ENCODE data around the gene PLA2G4E.
A peak's percentile ranks its signal among the peaks of the same experiment; 100 is the strongest.

The PLA2G4E gene

DNA sequence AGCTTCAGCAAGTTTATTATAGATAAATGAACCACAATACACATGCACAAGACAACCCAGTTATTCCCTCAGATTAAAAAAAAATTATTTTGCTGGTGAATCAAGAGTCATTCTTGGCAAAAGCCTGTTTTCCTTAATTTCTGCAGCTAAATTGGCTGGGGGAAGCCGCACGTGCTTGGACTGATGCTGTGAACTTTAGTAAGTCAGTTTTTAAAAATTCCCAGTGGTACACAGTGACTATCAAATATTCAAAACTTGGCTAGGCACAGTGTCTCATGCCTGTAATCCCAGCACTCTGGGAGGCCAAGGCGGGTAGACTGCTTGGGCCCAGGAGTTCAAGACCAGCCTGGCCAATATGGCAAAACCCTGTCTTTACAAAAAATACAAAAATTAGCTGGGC lies 72.4 kb downstream of the PLA2G4E start:
- no peak overlapping the region for H3K4me3 ChIP-seq
- peak overlapping the region in 3 of 21 experiments; percentile 10 to 45 (median 19) for H3K27ac ChIP-seq

DNA sequence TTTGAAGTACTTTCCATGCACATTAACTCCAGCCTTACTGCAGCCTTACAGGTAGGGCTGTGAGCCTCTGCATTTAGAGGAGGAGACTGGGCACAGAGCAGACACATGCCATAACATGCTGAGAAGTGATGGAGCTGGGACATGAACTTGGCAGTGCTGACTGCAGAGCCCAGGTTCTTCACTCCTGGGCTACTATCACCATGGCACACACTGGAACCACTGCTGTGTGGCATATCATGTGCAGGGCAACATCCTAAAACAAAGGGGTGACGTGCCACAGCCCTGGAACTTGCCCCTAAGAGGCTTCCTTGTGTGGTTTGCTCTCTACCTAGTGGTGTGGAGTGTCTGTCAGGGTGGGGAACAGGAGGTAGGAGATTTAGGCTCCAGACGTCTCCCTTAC lies 73.9 kb downstream of the PLA2G4E start:
- no peak overlapping the region for H3K4me3 ChIP-seq
- peak overlapping the region in 2 of 21 experiments; percentile 12 to 34 for H3K27ac ChIP-seq

DNA sequence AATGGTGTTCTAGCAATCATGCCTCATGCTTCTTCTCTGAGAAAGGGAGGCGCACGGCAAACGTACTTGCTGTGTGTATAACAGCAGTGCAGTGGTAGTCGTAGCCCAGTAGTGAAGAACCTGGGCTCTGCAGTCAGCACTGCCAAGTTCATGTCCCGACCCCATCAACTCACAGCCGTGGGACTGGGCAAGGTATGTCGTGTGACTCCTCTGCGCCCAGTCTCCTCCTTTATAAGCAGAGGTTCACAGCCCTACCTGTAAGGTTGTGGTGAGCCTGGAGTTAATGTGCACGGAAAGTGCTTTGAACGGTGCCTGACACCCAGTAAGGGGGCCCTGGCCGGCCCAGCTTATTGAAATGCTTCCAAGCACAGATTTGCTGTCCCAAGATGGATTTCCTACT lies 75.1 kb downstream of the PLA2G4E start:
- Histone ChIP-seq H3K27ac (peak overlapping the region in 2 of 21 experiments; percentile 25 to 72), H3K4me3 (no peak overlapping the region)

DNA sequence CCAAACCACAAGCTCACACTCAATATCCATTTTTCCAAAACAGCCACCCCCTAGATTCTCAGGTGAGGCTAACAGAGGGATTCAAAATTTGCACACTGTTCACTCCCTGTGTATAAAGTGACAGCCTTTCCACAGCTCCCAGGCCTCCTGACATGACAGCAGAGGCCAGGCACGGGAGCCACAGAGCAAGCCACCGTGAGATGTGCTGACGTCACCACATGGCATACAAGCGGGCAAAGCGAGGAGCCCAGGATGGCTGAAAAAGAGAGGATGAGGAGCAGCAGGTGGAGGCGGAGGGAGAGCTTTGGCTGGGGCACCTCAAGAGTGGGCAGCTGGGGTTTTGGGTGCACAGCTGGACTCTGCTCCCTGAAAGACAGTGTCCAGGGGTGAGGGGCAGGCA lies 75.6 kb downstream of the PLA2G4E start:
- Histone ChIP-seq H3K27ac (peak overlapping the region in 2 of 21 experiments; percentile 69 to 72), H3K4me3 (no peak overlapping the region)

DNA sequence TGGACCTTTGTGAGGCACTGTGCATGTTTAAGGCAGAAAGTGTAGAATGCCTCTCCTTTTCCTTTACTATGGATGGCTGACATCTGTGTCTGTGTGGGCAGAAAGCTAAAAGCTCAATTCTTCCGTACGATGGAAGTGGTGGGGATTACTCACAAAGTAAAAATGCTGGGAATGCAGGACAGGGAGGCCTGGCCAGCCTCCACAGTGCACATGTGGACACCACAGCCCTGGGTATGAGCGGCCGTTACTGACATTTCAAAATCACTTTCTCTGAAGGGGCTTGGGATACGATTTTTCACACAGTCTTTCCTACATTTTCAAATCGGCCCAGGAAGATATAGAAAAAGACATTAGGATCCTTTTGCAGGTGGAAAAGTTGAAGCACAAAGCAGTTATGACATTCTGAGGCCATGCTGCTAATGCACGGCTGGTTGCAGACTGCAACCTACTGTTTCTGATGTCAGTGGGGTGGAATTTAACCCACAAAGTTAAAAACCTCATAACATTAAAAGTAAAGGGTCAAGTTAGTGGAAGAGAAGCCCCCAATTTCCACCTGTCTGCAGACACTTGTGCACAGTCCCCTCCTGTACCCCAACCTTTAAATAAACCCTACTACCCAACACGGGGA lies 76.4 kb downstream of the PLA2G4E start:
- no peak overlapping the region for H3K4me3 ChIP-seq
- H3K27ac ChIP-seq: peak overlapping the region in 13 of 21 experiments; percentile 29 to 79 (median 52)

DNA sequence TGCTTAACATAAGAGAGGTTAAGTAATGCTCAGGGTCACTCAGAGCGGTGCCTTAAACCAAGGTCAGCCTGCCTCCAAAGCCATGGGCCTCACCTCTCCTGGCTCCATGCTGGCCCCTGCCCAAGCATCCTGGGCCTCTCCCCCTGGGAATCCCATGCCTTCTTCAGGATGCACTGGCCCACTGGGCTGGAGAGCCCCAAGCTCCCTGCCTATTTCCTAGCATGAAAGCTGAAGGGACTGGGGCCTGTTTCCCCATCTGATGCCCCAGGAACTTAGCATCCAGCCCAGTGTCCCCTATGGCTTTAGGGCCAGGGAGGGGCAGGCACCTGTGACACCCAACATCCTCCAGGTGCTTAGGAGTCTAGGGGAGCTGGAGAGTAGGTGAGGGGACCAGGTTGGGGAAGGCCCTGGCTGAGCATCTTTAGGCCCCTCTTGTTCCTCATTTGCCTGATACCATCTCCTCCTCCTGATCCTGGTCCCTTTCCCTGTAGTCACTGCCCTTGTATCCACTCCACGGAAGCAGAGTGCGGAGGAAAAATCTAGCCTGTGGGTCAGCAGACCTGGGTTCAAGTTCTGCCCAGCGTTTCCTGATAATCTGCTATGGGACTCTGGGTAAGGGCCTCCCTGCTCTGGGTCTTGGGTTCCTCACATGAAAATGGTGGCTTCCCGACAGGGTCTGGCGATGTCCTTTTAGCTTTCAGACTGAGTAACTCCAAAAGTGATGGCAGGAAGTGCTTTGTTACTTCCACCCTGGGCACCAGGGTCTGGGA lies 77.1 kb downstream of the PLA2G4E start:
- Histone ChIP-seq H3K27ac (peak overlapping the region in 15 of 21 experiments; percentile 29 to 79 (median 51)), H3K4me3 (no peak overlapping the region)

DNA sequence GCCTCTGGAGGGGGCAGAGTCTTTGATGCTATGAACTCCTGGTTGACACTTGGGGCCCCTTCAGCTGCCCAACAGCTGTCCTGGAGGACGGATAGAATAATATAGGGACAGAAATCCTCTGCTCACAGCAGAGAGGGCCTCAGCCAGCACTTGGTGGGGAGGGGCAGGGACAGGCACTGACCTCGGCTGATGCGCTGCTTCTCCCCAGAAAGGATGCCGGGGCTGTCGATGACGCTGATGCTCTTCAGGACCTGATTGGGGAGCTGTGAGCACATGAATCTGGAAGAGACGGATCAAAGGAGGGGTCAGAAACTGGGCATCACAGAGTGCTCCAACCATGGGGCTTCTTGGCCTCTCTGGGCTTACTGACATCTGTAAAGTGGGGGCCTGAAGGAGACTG lies 78.0 kb downstream of the PLA2G4E start:
- Histone ChIP-seq H3K27ac (peak overlapping the region in 6 of 21 experiments; percentile 5 to 78 (median 25)), H3K4me3 (no peak overlapping the region)

DNA sequence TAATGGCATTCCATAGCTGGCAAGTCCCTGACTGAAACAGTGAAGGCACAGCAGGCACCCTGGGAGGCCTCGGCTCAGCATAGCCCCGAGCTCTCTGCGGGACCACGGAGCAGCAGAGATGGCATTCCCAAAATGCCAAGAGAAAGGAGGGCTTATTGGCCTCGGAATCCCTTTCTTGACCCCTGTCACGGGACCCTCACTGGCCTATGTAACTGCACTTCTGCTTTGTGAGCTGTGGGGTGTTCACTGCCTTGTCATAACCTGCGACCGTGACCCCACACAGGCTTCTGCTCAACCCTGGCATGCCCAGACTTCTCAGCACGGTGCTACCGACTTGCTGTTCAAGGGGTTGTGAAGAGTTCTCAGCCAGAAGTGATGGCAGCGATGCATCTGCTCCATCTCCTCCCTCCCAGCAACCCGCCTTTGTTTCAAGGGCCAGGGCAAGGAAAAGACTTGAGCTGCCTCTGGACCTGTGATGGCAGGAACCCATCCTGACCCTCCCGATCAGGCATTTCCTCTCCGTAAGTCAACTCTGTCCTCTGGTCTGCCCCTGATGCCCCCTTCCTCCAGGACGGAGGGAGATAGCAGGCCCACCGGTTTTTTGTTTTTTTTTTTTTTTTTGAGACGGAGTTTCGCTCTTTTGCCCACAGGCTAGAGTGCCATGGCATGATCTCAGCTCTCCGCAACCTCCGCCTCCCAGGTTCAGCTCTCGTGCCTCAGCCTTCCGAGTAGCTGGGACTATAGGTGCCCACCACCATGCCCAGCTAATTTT lies 79.0 kb downstream of the PLA2G4E start:
- no peak overlapping the region for H3K4me3 ChIP-seq
- peak overlapping the region in 3 of 21 experiments; percentile 41 to 72 (median 44) for H3K27ac ChIP-seq

DNA sequence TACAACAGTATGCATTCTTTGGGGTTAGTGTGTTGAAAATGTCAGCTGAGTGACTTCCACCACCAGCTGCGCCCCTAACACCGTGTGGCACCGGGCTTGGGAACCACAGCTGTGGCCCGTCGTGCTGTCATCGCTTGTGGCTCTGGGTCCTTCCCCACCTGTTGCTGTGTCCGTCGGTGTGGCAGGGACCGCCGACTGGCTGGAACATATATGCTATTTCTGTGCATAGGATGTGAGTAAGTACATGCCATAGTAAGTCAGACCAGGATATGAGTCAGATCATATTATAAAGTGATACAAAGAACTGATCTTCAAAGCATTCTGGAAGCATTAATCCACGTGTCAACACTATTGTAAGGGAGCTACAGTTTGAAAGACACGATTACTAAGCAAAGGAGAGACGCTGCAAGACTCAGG lies 80.4 kb downstream of the PLA2G4E start:
- Histone ChIP-seq H3K27ac (peak overlapping the region in 12 of 21 experiments; percentile 2 to 47 (median 30)), H3K4me3 (no peak overlapping the region)

DNA sequence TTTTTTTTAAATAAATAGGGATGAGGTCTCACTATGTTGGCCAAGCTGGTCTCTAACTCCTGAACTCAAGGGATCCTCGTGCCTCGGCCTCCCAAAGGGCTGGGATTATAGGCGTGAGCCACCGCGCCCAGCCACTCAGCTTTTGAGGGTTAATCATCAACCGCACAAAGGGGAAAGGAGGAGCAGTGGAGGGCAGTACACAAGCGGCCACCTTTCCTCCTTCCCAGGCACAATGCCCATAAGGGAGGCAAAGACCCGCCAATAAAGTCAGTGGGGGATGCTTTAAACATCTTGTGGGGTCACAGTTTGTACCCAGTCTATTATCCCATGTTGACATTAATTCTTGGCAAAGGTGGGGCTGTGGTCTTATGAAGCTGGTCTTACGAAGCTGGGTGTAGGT lies 80.9 kb downstream of the PLA2G4E start:
- peak overlapping the region in 11 of 21 experiments; percentile 2 to 44 (median 20) for H3K27ac ChIP-seq
- H3K4me3 ChIP-seq: no peak overlapping the region

DNA sequence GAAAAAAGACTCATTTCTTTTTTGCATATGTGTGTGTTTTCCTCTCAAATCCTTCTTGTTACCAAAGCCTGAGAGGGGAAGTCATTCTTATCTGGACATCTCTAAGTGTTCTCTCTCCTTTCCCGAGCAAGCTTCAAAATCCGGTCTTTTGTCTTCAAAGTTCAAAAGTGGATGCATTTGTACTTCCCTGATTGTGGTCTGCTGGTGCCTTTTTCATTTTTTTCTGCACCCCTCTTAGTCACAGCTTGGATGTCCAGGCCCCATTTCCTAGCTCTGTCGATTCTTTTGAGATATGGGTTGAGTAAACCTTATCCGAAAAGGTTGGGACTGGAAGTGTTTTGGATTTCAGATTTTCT lies 83.3 kb downstream of the PLA2G4E start:
- Histone ChIP-seq H3K27ac (peak overlapping the region in 20 of 21 experiments; percentile 51 to 93 (median 76)), H3K4me3 (no peak overlapping the region)

DNA sequence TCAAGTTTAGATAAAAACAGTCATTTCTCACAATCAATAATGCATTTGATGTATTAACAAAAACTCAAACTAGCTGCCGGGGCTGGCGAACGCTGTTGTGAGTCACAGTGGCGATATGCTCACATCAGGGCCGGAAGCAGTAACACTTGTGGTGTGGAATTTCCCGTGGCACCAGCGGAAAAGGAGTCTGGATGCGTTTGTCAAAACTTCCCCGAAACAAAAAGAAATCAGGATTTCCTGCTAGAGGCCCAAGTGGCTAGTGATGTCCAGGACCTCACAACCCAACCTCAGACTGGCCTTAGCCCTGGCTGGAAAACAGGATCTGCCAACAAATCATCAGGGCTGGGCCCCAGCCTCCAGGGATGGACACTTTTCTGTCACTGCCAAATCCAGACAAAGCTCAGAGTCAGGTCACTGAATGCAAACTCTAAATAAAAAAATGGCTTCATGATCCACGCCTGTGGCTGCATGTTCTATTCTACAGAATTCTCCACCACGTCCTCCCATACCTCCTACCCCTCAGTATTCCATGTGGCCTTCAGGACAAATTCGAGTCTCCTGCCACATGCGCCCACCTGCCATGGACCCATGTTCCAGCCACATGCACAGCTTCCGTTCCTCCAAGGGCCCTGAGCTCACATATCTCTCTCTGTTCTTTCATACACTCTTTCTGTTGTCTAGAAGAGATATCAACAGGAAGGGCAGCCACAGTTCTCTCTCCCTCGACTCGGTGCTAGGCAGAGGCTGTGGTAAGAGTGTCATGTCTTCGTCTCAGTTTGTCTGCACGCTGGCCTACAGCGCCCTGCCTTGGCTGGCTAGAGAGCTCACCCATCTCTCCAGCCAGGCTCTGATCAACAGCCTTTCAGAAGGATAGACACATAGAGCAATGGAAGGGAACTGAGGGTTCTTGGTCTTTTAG lies 83.9 kb downstream of the PLA2G4E start:
- H3K27ac ChIP-seq: peak overlapping the region; percentile 44 to 93 (median 76)
- no peak overlapping the region for H3K4me3 ChIP-seq

DNA sequence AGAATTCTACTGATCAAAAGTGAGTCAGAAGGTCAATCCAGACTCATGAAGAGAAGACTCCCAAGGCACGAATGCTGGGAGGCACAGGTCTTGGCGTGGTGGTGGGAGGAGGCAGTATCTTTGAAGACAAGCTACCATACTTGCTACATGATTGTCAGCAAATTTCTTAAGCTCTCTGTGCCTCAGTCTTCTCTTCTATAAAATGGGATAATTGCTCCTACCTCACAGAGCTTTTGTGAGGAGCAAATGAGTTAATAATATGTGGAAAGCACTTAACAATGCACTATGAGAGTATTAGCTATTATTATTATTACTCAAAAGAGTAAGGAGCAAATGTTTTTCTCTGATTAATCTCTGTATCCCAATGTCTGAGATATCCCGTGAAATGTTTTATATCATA lies 84.7 kb downstream of the PLA2G4E start:
- peak overlapping the region in 20 of 21 experiments; percentile 1 to 93 (median 80) for H3K27ac ChIP-seq

DNA sequence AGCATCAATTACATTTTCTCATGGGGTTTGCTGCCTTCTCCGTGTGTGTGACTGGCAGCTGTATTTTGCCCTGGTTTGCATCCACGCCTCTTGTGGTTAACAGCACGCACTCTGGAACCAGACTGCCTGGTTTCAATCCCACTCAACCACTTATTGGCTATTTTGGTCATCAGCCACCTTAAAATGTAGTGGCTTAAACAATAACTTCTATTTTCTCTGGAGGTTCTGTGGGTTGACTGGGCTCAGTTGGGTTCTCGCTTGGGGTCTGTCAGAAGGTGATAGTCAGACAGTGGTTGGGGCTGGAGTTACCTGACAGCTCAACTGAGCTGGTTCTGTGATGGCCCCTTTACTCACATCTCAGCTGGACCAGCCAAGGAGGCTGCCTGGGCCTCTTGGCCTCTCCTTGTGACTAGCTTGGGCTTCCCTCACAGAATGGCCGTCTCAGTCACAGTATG lies 85.2 kb downstream of the PLA2G4E start:
- no peak overlapping the region for H3K4me3 ChIP-seq
- peak overlapping the region in 20 of 21 experiments; percentile 30 to 93 (median 80) for H3K27ac ChIP-seq

More for the DNA sequence above, 84.7 kb downstream of the PLA2G4E start:
- no peak overlapping the region for H3K4me3 ChIP-seq

DNA sequence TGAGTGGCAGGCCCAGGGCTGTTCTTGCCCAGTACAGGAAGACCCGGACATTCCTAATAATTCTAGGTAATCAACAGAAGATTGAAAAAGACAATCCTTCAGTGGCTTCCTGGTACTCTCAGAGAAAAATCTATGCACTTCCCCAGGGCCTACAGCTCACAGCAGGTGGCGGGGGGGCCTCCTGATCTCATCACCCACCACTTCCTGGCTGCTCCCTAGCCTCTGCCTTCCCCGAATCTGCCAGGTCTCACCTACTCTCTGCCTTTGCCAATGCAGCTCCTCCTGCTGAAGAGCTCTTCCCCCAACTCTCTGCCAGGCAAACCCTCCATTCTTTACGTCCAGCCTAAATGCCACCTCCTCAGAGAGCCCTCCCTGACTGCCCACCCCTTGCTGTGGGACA lies 86.0 kb downstream of the PLA2G4E start:
- H3K27ac ChIP-seq: peak overlapping the region in 20 of 21 experiments; percentile 36 to 93 (median 80)
- no peak overlapping the region for H3K4me3 ChIP-seq

DNA sequence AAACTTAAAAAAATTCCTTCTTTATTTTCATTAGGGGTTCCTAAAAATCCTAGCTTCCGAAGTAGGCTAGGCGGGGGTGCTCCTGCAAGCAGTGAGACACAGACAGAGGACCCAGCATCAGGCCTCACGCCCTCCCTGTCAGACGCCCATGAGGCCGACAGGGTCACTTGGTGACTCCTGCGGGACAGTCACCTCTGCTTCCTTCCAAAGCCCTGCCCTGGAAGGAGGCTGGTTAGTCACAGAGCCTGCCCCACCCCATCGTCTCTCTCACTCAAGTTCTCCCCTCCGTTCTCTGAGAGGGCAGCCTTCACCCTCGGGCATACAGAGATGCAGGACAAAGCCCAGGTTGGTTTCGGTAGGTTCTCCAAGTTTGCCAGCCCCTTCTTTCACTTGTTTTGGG lies 87.1 kb downstream of the PLA2G4E start:
- Histone ChIP-seq H3K4me3 (no peak overlapping the region), H3K27ac (peak overlapping the region in 19 of 21 experiments; percentile 36 to 93 (median 81))

DNA sequence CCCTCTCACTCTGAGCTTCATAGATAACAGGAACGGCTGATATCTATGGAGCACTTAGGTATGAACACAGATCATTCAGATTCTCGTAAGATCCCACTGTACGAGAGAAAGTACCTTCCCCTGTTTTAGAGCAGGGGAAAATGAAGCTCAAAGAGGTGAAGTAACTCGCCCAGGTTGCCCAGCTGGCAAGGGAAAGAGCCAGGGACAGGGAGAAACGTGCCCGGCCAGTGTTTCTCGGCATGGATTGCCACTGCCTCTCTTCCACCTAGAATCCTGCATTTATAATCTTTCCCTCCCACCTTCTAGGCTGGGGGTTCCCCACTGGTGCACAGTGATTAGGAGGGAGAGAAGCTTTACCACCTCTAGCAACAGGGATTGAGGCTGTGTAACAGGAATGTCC lies 87.5 kb downstream of the PLA2G4E start:
- Histone ChIP-seq H3K27ac (peak overlapping the region in 19 of 21 experiments; percentile 36 to 93 (median 81)), H3K4me3 (no peak overlapping the region)

DNA sequence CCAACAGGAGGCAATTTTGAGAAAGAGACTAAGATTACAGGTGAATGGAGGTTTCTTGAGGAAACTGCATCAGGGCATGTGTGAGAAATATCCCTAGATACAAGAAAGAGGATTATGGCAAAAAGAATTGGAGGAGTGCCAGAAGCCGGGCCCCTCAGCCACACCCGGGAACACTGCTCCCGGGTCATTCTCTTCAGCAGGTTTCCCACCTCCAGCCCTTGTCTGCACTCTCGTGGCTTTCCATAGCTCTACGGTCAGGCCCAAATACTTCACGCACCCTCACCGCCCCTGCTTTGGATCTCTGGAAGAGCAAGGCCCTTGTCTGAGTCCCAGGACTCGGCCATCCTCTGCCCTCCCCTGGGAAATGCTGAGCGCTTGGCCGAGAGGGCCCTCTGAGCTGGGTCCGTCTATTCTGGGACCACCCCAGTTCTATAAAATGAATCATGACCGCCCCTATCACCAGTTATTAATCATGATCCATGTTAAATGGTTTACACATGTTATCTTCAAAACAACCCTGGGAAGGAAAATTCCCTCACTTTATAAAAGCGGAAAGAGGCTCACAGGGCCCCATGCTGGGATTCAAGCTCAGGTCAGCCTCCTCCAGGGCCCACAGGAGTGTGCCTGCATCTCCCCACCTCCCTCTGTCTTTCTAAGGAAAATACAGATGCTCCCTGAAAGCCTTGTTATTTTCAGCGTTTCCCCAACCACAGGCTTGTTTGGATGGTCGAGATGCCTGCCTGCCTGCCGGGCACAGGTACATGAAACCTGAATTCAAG lies 88.1 kb downstream of the PLA2G4E start:
- Histone ChIP-seq H3K4me3 (no peak overlapping the region), H3K27ac (peak overlapping the region in 15 of 21 experiments; percentile 36 to 89 (median 81))
